Glutamatergic neuron (in vitro differentiated cells): ENCODE data around the gene INS. TPM values are rescaled to one million over a fixed set of nuclear protein-coding genes. Genes with fewer than 3 reads are reported as not detected.
A peak's percentile ranks its signal among the peaks of the same experiment; 100 is the strongest.

Source experiments
- DNase-seq: peaks from one replicate; pipeline ENCODE4 v3.0.0; 2022
- H3K27ac Mint-ChIP-seq: one replicate; pipeline ENCODE4 v1.8.0; 2020; ENCODE audit warnings: mild to moderate bottlenecking, mixed read lengths, inconsistent platforms; ENCODE audit not compliant: unreplicated experiment
- H3K27me3 Mint-ChIP-seq: one replicate; pipeline ENCODE4 v1.8.0; 2020; ENCODE audit warnings: mild to moderate bottlenecking, moderate library complexity, mixed read lengths, inconsistent platforms; ENCODE audit not compliant: unreplicated experiment
- H3K36me3 Mint-ChIP-seq: one replicate; pipeline ENCODE4 v1.8.0; 2020; ENCODE audit warnings: mild to moderate bottlenecking, mixed read lengths, inconsistent platforms; ENCODE audit not compliant: unreplicated experiment
- H3K4me1 Mint-ChIP-seq: one replicate; pipeline ENCODE4 v1.8.0; 2020; ENCODE audit warnings: mild to moderate bottlenecking, low read depth, mixed read lengths, inconsistent platforms; ENCODE audit not compliant: unreplicated experiment
- H3K4me3 Mint-ChIP-seq: one replicate; pipeline ENCODE4 v1.8.0; 2020; ENCODE audit warnings: mild to moderate bottlenecking, mixed read lengths, inconsistent platforms; ENCODE audit not compliant: unreplicated experiment
- H3K9me3 Mint-ChIP-seq: one replicate; pipeline ENCODE4 v1.8.0; 2020; ENCODE audit warnings: mild to moderate bottlenecking, moderate library complexity, mixed read lengths, inconsistent platforms; ENCODE audit not compliant: unreplicated experiment
- CTCF ChIP-seq: fragments of 200-600 bp; sonication (generic); IDR thresholded peaks from one replicate; pipeline ENCODE4 v1.5.0; 2021; ENCODE audit not compliant: partially characterized antibody, unreplicated experiment
- long read RNA-seq: library from polyadenylated mRNA; unstranded; transcript quantifications from one replicate; pipeline ENCODE4 v2.0.0, GENCODE V29; 2020; ENCODE audit not compliant: unreplicated experiment
- total RNA-seq: library from RNA; stranded (reverse); fragmentation: NEBNext Ultra II Directional; extraction: Animal tissue kit (Norgen Biotek cat#: 25700); gene quantifications from one replicate; pipeline ENCODE4 v1.2.1, GENCODE V29; 2021; ENCODE audit not compliant: unreplicated experiment

The INS gene
- total RNA-seq: not detected
- long read RNA-seq: 0 reads

- no peak for TF ChIP-seq CTCF
- Mint-ChIP-seq H3K27ac (no peak within 1 kb of the TSS), H3K4me3 (no peak within 1 kb of the TSS), H3K27me3 (no peaks in the 10 kb centered on the region), H3K4me1 (no peaks in the 10 kb centered on the region), H3K9me3 (peaks cover 2% of the 10 kb centered on the region), H3K36me3 (no peaks in the 10 kb centered on the region)
- no peak for DNase-seq
Observed at GRCh38 chr11:2160736-2161259, at the start of gene INS. INS (minus strand) TSS chr11:2161209; CDS start chr11:2160971, 238 bp downstream.

GRCh38 chr11:2210366-2211112 is 49.5 kb upstream of the INS start:
- H3K27me3 Mint-ChIP-seq: peaks cover 9% of the 10 kb centered on the region
- H3K27ac Mint-ChIP-seq: no peak overlapping the region
- H3K4me3 Mint-ChIP-seq: no peak overlapping the region

GRCh38 chr11:2209900-2210321 is 48.9 kb upstream of the INS start:
- peaks cover 9% of the 10 kb centered on the region for H3K9me3 Mint-ChIP-seq
- H3K4me3 Mint-ChIP-seq: no peak overlapping the region
- TF ChIP-seq CTCF: no peak
- H3K27me3 Mint-ChIP-seq: peaks cover 9% of the 10 kb centered on the region
- peaks cover 15% of the 10 kb centered on the region for H3K4me1 Mint-ChIP-seq
- no peaks in the 10 kb centered on the region for H3K36me3 Mint-ChIP-seq
- no peak overlapping the region for H3K27ac Mint-ChIP-seq
- peak; percentile 14 for DNase-seq

More at GRCh38 chr11:2210366-2211112, 49.5 kb upstream of the INS start:
- Mint-ChIP-seq H3K36me3 (no peaks in the 10 kb centered on the region), H3K9me3 (peaks cover 12% of the 10 kb centered on the region), H3K4me1 (peaks cover 15% of the 10 kb centered on the region)
- DNase-seq: peak; percentile 14
- no peak for TF ChIP-seq CTCF

- peaks cover 14% of the 10 kb centered on the region for H3K4me1 Mint-ChIP-seq
- no peak overlapping the region for H3K27ac Mint-ChIP-seq
- H3K27me3 Mint-ChIP-seq: peaks cover 4% of the 10 kb centered on the region
- H3K36me3 Mint-ChIP-seq: no peaks in the 10 kb centered on the region
- TF ChIP-seq CTCF: no peak
- peaks cover 5% of the 10 kb centered on the region for H3K9me3 Mint-ChIP-seq
- no peak for DNase-seq
- no peak overlapping the region for H3K4me3 Mint-ChIP-seq
Observed at GRCh38 chr11:2209370-2209801, 48.4 kb upstream of the INS start.
